ENCODE measurements around the gene LRRC47.

The LRRC47 gene

DNA sequence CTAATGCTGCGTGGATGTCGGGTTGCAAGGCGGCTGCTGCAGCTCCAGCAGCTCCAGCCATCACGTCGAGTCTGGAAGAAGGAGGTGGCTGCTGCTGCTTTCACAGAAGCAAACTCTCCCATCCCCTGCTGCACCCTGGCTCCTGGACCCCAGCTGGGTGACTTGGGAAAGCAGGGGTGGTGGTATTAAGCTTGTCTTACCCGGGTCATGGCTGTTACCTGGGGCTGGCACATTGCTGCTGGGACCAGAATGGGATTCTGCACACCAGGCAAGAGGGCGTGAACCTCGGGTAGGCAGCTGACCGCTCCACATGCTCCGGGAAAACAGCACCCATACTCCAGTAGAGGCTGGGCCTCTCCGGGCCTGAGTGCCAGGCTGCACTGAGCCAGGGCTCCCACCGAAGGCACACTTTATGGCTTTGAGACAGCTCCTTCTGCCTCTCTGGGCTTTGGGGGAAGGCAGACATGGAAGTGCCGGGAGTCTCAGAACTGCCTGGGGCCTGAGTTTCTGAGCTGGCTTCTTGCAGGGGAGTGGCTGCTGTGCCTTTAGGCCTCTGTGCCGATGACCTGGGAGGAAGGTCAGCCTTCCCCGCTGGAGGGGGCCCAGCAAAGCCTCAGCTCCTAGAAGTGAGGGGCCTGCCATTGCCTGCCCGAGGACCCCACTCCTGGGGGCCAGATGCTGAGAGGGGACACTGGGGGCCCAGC lies 22.6 kb downstream of the LRRC47 start:
- peaks cover 1% of the 10 kb centered on the region; the same call in 1 of the 2 replicates for H3K36me3 ChIP-seq (ENCODE audit: control insufficient read depth, low read length)
- H4K20me1 ChIP-seq (ENCODE audit: control insufficient read depth, insufficient read depth, low read depth, low read length): no peaks in the 10 kb centered on the region
- H3K9me2 ChIP-seq (replicated peaks; ENCODE audit: control insufficient read depth, low read length): no peaks in the 10 kb centered on the region
- peaks cover 21% of the 10 kb centered on the region for H3K27me3 ChIP-seq (ENCODE audit: control insufficient read depth, low read length)
- no peaks in the 10 kb centered on the region for H3K9me3 ChIP-seq (ENCODE audit: control insufficient read depth, insufficient read depth, low read length)
- H3K79me2 ChIP-seq (ENCODE audit: control insufficient read depth, low read length): no peaks in the 10 kb centered on the region
- H3K4me2 ChIP-seq (ENCODE audit: low read length): no peak overlapping the region
- no peak for TF ChIP-seq EZH2phosphoT487 (IDR thresholded peaks at IDR 0.05; ENCODE audit: borderline replicate concordance, low read length)
- TF ChIP-seq, protein P1, sequence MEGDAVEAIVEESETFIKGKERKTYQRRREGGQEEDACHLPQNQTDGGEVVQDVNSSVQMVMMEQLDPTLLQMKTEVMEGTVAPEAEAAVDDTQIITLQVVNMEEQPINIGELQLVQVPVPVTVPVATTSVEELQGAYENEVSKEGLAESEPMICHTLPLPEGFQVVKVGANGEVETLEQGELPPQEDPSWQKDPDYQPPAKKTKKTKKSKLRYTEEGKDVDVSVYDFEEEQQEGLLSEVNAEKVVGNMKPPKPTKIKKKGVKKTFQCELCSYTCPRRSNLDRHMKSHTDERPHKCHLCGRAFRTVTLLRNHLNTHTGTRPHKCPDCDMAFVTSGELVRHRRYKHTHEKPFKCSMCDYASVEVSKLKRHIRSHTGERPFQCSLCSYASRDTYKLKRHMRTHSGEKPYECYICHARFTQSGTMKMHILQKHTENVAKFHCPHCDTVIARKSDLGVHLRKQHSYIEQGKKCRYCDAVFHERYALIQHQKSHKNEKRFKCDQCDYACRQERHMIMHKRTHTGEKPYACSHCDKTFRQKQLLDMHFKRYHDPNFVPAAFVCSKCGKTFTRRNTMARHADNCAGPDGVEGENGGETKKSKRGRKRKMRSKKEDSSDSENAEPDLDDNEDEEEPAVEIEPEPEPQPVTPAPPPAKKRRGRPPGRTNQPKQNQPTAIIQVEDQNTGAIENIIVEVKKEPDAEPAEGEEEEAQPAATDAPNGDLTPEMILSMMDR (IDR thresholded peaks at IDR 0.05; ENCODE audit: low read depth, low read length, poor library complexity, severe bottlenecking): no peak
- no peak overlapping the region for H3K4me3 ChIP-seq (ENCODE audit: low read length)
- H3K4me1 ChIP-seq (ENCODE audit: control insufficient read depth, low read length): peaks cover 28% of the 10 kb centered on the region
- H3F3A ChIP-seq (ENCODE audit: control insufficient read depth, insufficient read depth): no peaks in the 10 kb centered on the region
- H3K27ac ChIP-seq (ENCODE audit: low read depth, low read length): no peak overlapping the region

DNA sequence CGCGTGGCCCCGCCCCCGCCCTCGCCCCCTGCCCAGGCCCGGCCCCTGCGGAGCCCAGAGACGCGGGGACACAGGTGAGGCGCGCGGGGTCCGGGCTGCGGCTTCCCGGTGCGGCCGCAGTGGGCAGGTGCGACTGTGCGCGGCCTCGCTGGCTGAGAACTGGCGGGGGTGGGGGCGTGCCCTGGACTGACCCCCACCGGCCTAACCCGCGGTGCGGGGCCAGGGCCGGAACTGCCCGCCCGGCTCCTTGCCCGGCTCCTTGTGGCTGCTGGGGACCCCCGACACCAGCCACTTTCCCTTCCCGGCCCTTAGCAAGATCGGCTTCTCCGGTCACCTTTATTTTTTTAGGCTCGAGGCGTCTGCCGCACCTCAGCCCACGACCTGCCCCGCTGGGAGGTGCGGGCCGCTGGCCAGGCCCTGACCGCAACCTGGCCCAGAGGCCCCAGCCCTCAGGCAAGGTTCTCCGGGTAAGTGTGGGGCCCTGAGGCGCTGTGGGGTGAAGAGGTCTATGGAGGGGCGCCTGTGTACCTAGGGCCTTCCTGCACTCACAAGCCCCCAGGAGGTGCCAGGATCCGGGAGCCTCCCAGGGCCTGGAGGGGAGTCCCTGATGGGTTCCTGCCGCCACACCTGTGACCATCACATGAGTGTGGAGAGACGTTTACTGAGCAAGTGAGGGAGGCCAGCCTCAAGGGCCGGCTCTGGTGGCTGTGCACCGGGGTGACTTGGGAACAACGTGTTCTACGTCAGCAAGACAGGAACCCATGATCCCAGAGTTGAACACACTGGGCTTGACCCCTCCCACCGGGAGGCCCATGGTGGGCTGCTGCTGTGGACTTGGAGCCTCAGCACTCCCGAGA lies 23.4 kb downstream of the LRRC47 start, which contains the start of gene SMIM1:
SMIM1 (plus strand) TSS at position 35 of the 857 bp plus-strand sequence. CDS start 2,625 bp downstream, outside the sequence.
- Histone ChIP-seq H3K79me2 (ENCODE audit: control insufficient read depth, low read length) (no peaks in the 10 kb centered on the region), H3F3A (ENCODE audit: control insufficient read depth, insufficient read depth) (no peaks in the 10 kb centered on the region), H3K27ac (ENCODE audit: low read depth, low read length) (no peak within 1 kb of the TSS), H3K27me3 (ENCODE audit: control insufficient read depth, low read length) (peaks cover 21% of the 10 kb centered on the region), H3K4me3 (ENCODE audit: low read length) (peak within 1 kb of the TSS; percentile 80), H3K9me2 (replicated peaks; ENCODE audit: control insufficient read depth, low read length) (no peaks in the 10 kb centered on the region), H3K4me2 (ENCODE audit: low read length) (peak within 1 kb of the TSS; percentile 96), H4K20me1 (ENCODE audit: control insufficient read depth, insufficient read depth, low read depth, low read length) (no peaks in the 10 kb centered on the region), H3K9me3 (ENCODE audit: control insufficient read depth, insufficient read depth, low read length) (no peaks in the 10 kb centered on the region), H3K4me1 (ENCODE audit: control insufficient read depth, low read length) (peaks cover 28% of the 10 kb centered on the region), H3K36me3 (ENCODE audit: control insufficient read depth, low read length) (no peaks in the 10 kb centered on the region)
- TF ChIP-seq, protein P1 (IDR thresholded peaks at IDR 0.05; ENCODE audit: low read depth, low read length, poor library complexity, severe bottlenecking): no peak
- no peak for TF ChIP-seq EZH2phosphoT487 (IDR thresholded peaks at IDR 0.05; ENCODE audit: borderline replicate concordance, low read length)

DNA sequence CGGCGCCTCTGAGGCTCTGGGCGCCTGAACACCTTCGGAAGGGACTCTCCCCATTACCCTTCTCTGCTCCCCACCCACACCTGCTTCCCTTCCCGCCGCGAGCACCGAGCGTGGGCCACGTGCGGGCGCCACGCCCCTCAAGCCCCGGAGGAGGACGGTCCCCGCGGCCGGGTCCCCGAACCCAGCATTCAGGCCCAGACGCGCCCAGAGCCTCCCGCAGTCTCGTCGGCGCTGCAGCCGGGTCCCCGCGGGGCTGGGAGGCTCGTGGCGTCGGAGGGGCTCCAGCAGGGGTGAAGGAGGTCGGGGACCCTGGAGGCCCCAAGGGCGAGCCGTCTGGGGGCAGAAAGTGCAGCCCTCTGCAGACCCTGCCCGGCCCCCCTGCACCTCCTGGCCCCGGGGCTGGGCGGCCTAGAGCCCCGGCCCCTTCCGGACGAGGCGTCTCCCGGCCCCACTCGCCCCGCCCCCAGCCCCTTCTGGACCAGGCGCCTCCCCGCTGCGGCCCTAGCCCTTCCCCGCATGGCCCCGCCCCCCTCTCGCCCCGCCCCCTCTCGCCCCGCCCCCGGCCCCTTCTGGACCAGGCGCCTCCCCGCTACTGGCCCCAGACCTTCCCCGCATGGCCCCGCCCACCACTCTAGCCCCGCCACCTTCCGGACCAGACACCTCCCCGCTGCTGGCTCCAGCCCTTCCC lies 24.1 kb downstream of the LRRC47 start:
- no peak overlapping the region for H3K27ac ChIP-seq (ENCODE audit: low read depth, low read length)
- no peaks in the 10 kb centered on the region for H3K79me2 ChIP-seq (ENCODE audit: control insufficient read depth, low read length)
- H3K4me2 ChIP-seq (ENCODE audit: low read length): peak overlapping the region; percentile 96
- no peak for TF ChIP-seq EZH2phosphoT487 (IDR thresholded peaks at IDR 0.05; ENCODE audit: borderline replicate concordance, low read length)
- TF ChIP-seq, protein P1 (IDR thresholded peaks at IDR 0.05; ENCODE audit: low read depth, low read length, poor library complexity, severe bottlenecking): no peak
- no peaks in the 10 kb centered on the region for H4K20me1 ChIP-seq (ENCODE audit: control insufficient read depth, insufficient read depth, low read depth, low read length)
- no peaks in the 10 kb centered on the region for H3K36me3 ChIP-seq (ENCODE audit: control insufficient read depth, low read length)
- peaks cover 21% of the 10 kb centered on the region for H3K27me3 ChIP-seq (ENCODE audit: control insufficient read depth, low read length)
- peaks cover 28% of the 10 kb centered on the region for H3K4me1 ChIP-seq (ENCODE audit: control insufficient read depth, low read length)
- H3F3A ChIP-seq (ENCODE audit: control insufficient read depth, insufficient read depth): no peaks in the 10 kb centered on the region
- H3K9me3 ChIP-seq (ENCODE audit: control insufficient read depth, insufficient read depth, low read length): no peaks in the 10 kb centered on the region
- H3K9me2 ChIP-seq (replicated peaks; ENCODE audit: control insufficient read depth, low read length): no peaks in the 10 kb centered on the region
- H3K4me3 ChIP-seq (ENCODE audit: low read length): peak overlapping the region; percentile 80

All from DOHH2 (cell line).